Calu3 (cell line): ENCODE data around the gene ZNF536. TPM values are rescaled to one million over a fixed set of nuclear protein-coding genes. Genes with fewer than 3 reads are reported as not detected.

Source experiments
- BruUV-seq: library from RNA; stranded (reverse); fragments of 400-500 nt; replicated peaks from 2 replicates; lab custom pipeline; 2021; lab: Mats Ljungman, UMichigan
- CTCF ChIA-PET: fragments of 300-600 bp; sonication (Branson Sonifier 250); formaldehyde crosslinking; loops from one replicate; lab custom pipeline; 2022; ENCODE audit warnings: antibody characterized with exemption; lab: Charles Lee
- DNase-seq: peaks from one replicate; pipeline ENCODE4 v3.0.0; 2022
- H3K27ac Mint-ChIP-seq: one replicate; pipeline ENCODE4 v1.8.0; 2022; ENCODE audit warnings: mixed read lengths; ENCODE audit not compliant: unreplicated experiment
- H3K27me3 Mint-ChIP-seq: one replicate; pipeline ENCODE4 v1.8.0; 2022; ENCODE audit warnings: mixed read lengths; ENCODE audit not compliant: unreplicated experiment
- H3K36me3 Mint-ChIP-seq: one replicate; pipeline ENCODE4 v1.8.0; 2022; ENCODE audit warnings: mild to moderate bottlenecking, moderate library complexity, mixed read lengths; ENCODE audit not compliant: insufficient read depth, unreplicated experiment
- H3K4me1 Mint-ChIP-seq: one replicate; pipeline ENCODE4 v1.8.0; 2022; ENCODE audit warnings: mild to moderate bottlenecking, low read depth, mixed read lengths; ENCODE audit not compliant: unreplicated experiment
- H3K4me3 Mint-ChIP-seq: one replicate; pipeline ENCODE4 v1.8.0; 2022; ENCODE audit warnings: mild to moderate bottlenecking, low read depth, moderate library complexity, mixed read lengths; ENCODE audit not compliant: unreplicated experiment
- H3K9me3 Mint-ChIP-seq: one replicate; pipeline ENCODE4 v1.8.0; 2022; ENCODE audit warnings: low read depth, mixed read lengths; ENCODE audit not compliant: unreplicated experiment
- intact Hi-C: fragments of 100-400 bp; cut with micrococcal nuclease; formaldehyde crosslinking; loops from one replicate; pipeline ENCODE4 v1.10.0; 2022; ENCODE audit not compliant: unreplicated experiment
- total RNA-seq: library from RNA; stranded (reverse); gene quantifications from 2 replicates; pipeline ENCODE4 v1.2.3, GENCODE V29; 2022
- TF ChIP-seq, protein P1 (sequence below): fragments of 200-600 bp; IDR thresholded peaks from one replicate; pipeline ENCODE4 v1.8.0; 2022; ENCODE audit warnings: antibody characterized with exemption; ENCODE audit not compliant: unreplicated experiment

ZNF536 gene
- total RNA-seq, 1 experiment from 2014 or later, result not detected

- Mint-ChIP-seq H3K27me3 (no peaks in the 10 kb centered on the region), H3K4me3 (no peak overlapping the region), H3K4me1 (no peaks in the 10 kb centered on the region), H3K27ac (no peak overlapping the region), H3K36me3 (no peaks in the 10 kb centered on the region), H3K9me3 (peaks cover 15% of the 10 kb centered on the region)
- intact Hi-C loops, result no loop called here
- DNase-seq, result no peak
- CTCF ChIA-PET, result no interaction called here
- no TSS peak for BruUV-seq
- TF ChIP-seq, protein P1, sequence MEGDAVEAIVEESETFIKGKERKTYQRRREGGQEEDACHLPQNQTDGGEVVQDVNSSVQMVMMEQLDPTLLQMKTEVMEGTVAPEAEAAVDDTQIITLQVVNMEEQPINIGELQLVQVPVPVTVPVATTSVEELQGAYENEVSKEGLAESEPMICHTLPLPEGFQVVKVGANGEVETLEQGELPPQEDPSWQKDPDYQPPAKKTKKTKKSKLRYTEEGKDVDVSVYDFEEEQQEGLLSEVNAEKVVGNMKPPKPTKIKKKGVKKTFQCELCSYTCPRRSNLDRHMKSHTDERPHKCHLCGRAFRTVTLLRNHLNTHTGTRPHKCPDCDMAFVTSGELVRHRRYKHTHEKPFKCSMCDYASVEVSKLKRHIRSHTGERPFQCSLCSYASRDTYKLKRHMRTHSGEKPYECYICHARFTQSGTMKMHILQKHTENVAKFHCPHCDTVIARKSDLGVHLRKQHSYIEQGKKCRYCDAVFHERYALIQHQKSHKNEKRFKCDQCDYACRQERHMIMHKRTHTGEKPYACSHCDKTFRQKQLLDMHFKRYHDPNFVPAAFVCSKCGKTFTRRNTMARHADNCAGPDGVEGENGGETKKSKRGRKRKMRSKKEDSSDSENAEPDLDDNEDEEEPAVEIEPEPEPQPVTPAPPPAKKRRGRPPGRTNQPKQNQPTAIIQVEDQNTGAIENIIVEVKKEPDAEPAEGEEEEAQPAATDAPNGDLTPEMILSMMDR, result no peak
Measured at GRCh38 chr19:30420316-30420715, 48.1 kb downstream of the ZNF536 start.

- no TSS peak for BruUV-seq
- Mint-ChIP-seq H3K27ac (no peak overlapping the region), H3K4me1 (no peaks in the 10 kb centered on the region), H3K4me3 (no peak overlapping the region), H3K36me3 (no peaks in the 10 kb centered on the region), H3K9me3 (peaks cover 14% of the 10 kb centered on the region), H3K27me3 (no peaks in the 10 kb centered on the region)
- CTCF ChIA-PET, result no interaction called here
- intact Hi-C loops, result no loop called here
- TF ChIP-seq, protein P1, result no peak
- DNase-seq, result no peak
Measured at GRCh38 chr19:30420881-30421280, 48.7 kb downstream of the ZNF536 start.

- no peak for DNase-seq
- CTCF ChIA-PET, result no interaction called here
- H3K27ac Mint-ChIP-seq, result no peak overlapping the region
- BruUV-seq, result no TSS peak
- H3K36me3 Mint-ChIP-seq, result no peaks in the 10 kb centered on the region
- H3K4me3 Mint-ChIP-seq, result no peak overlapping the region
- H3K27me3 Mint-ChIP-seq, result no peaks in the 10 kb centered on the region
- no peaks in the 10 kb centered on the region for H3K4me1 Mint-ChIP-seq
- H3K9me3 Mint-ChIP-seq, result peaks cover 14% of the 10 kb centered on the region
- TF ChIP-seq, protein P1, result no peak
- intact Hi-C loops, result no loop called here
Measured at GRCh38 chr19:30421571-30421970, 49.4 kb downstream of the ZNF536 start.

GRCh38 chr19:30423481-30423880 is 51.3 kb downstream of the ZNF536 start:
- no peaks in the 10 kb centered on the region for H3K36me3 Mint-ChIP-seq
- H3K27me3 Mint-ChIP-seq, result no peaks in the 10 kb centered on the region
- peaks cover 15% of the 10 kb centered on the region for H3K9me3 Mint-ChIP-seq
- no peak overlapping the region for H3K27ac Mint-ChIP-seq
- H3K4me1 Mint-ChIP-seq, result no peaks in the 10 kb centered on the region
- CTCF ChIA-PET, result no interaction called here
- intact Hi-C loops, result no loop called here
- no TSS peak for BruUV-seq
- TF ChIP-seq, protein P1, result no peak
- H3K4me3 Mint-ChIP-seq, result no peak overlapping the region
- DNase-seq, result no peak
